Measurements from ENCODE around the gene IGF1.

- TF ChIP-seq CTCF (IDR thresholded peaks at IDR 0.05) (no peak), POLR2A (IDR thresholded peaks at IDR 0.05) (no peak), EP300 (IDR thresholded peaks at IDR 0.05) (no peak)
Measured at GRCh38 chr12:102479939-102480338, 424 bp downstream of the IGF1 start.

Measured in tibial nerve (tissue), 4 donors.